ENCODE data around the gene FBXO22. TPM values are rescaled to one million over a fixed set of nuclear protein-coding genes. Genes with fewer than 3 reads are reported as not detected.

The FBXO22 gene
- polyA plus RNA-seq, 1 of the 3 experiments (the other 2 are of a cell fraction), result 34.8 TPM

- TF ChIP-seq USF2 (IDR thresholded peaks at IDR 0.05; ENCODE audit: borderline replicate concordance, low read depth, low read length) (no peak), RCOR1 (IDR thresholded peaks at IDR 0.05; ENCODE audit: low read length) (no peak), YY1 (IDR thresholded peaks at IDR 0.05; ENCODE audit: low read depth) (no peak), EZH2phosphoT487 (IDR thresholded peaks at IDR 0.05; ENCODE audit: borderline replicate concordance, low read depth) (no peak), FOXM1 (IDR thresholded peaks at IDR 0.05; ENCODE audit: low read depth) (no peak)
These were observed 16.4 kb downstream of the FBXO22 start (continued) for GRCh38 chr15:75920079-75920478.

GRCh38 chr15:75921732-75922703, 18.3 kb downstream of the FBXO22 start:
- 88% methylated on average over 9 of the region's 9 CpGs for WGBS (ENCODE audit: low lambda C conversion rate)
- peaks cover 76% of the 10 kb centered on the region for H3K79me2 ChIP-seq (ENCODE audit: insufficient read depth)
- no peak overlapping the region for H3K4me2 ChIP-seq
- TF ChIP-seq USF2 (IDR thresholded peaks at IDR 0.05; ENCODE audit: borderline replicate concordance, low read depth, low read length) (no peak), FOSL2 (IDR thresholded peaks at IDR 0.05; ENCODE audit: borderline replicate concordance, low read depth) (peak; percentile 15; the same call in 1 of the 2 replicates), SIN3A (IDR thresholded peaks at IDR 0.05; ENCODE audit: borderline replicate concordance, low read depth, low read length) (peak; percentile 64; the same call in 1 of the 2 replicates), RFX5 (IDR thresholded peaks at IDR 0.05; ENCODE audit: low read length) (no peak), RCOR1 (IDR thresholded peaks at IDR 0.05; ENCODE audit: low read length) (no peak), CHD2 (IDR thresholded peaks at IDR 0.05; ENCODE audit: low read length, partially characterized antibody) (no peak), SMC3 (IDR thresholded peaks at IDR 0.05; ENCODE audit: low read depth, low read length) (0 out of 2 replicates have a peak, but pooled peaks have one; percentile 21), NFIC (IDR thresholded peaks at IDR 0.05; ENCODE audit: borderline replicate concordance) (peak; percentile 20; the same call in 1 of the 2 replicates), TCF12 (IDR thresholded peaks at IDR 0.05) (peak; percentile 10; the same call in 1 of the 2 replicates), IRF3 (IDR thresholded peaks at IDR 0.05; ENCODE audit: low read depth, low read length) (no peak), RAD21 (IDR thresholded peaks at IDR 0.05; ENCODE audit: low read length) (peak; percentile 56), GATA2 (CRISPR knock-in tag; IDR thresholded peaks at IDR 0.05) (no peak)
- TF ChIP-seq, protein P1, sequence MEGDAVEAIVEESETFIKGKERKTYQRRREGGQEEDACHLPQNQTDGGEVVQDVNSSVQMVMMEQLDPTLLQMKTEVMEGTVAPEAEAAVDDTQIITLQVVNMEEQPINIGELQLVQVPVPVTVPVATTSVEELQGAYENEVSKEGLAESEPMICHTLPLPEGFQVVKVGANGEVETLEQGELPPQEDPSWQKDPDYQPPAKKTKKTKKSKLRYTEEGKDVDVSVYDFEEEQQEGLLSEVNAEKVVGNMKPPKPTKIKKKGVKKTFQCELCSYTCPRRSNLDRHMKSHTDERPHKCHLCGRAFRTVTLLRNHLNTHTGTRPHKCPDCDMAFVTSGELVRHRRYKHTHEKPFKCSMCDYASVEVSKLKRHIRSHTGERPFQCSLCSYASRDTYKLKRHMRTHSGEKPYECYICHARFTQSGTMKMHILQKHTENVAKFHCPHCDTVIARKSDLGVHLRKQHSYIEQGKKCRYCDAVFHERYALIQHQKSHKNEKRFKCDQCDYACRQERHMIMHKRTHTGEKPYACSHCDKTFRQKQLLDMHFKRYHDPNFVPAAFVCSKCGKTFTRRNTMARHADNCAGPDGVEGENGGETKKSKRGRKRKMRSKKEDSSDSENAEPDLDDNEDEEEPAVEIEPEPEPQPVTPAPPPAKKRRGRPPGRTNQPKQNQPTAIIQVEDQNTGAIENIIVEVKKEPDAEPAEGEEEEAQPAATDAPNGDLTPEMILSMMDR (IDR thresholded peaks at IDR 0.05), result peak; percentile 73
- TF ChIP-seq, protein P2, sequence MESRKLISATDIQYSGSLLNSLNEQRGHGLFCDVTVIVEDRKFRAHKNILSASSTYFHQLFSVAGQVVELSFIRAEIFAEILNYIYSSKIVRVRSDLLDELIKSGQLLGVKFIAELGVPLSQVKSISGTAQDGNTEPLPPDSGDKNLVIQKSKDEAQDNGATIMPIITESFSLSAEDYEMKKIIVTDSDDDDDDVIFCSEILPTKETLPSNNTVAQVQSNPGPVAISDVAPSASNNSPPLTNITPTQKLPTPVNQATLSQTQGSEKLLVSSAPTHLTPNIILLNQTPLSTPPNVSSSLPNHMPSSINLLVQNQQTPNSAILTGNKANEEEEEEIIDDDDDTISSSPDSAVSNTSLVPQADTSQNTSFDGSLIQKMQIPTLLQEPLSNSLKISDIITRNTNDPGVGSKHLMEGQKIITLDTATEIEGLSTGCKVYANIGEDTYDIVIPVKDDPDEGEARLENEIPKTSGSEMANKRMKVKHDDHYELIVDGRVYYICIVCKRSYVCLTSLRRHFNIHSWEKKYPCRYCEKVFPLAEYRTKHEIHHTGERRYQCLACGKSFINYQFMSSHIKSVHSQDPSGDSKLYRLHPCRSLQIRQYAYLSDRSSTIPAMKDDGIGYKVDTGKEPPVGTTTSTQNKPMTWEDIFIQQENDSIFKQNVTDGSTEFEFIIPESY (IDR thresholded peaks at IDR 0.05; ENCODE audit: borderline replicate concordance, low read depth), result no peak
- ChIA-PET POLR2A (interaction anchor here (0.7 kb wide), 1 partner anchor 233 kb away, joined by 4 read pairs; no protein-coding TSS in a partner anchor), CTCF (interaction anchor here (0.9 to 4.4 kb wide), 12 partner anchors 7 to 226 kb away, joined by 3 to 22 read pairs (median 5); no protein-coding TSS in a partner anchor)
- DNase-seq, result no peak
- no peak overlapping the region for H3K27ac ChIP-seq (ENCODE audit: low read depth in 2 of 2, low read length in 1 of 2)
- peaks cover 51% of the 10 kb centered on the region for H4K20me1 ChIP-seq (ENCODE audit: insufficient read depth)
- no peak overlapping the region for H3K9ac ChIP-seq
- H3K4me3 ChIP-seq (ENCODE audit: low read depth in 2 of 2, low read length in 1 of 2), result no peak overlapping the region
- H3K27me3 ChIP-seq (ENCODE audit: insufficient read depth), result no peaks in the 10 kb centered on the region
- no peaks in the 10 kb centered on the region for H3K9me2 ChIP-seq
- H3K9me3 ChIP-seq, result no peaks in the 10 kb centered on the region
- H2AFZ ChIP-seq (ENCODE audit: low read depth), result no peak overlapping the region
- H3F3A ChIP-seq (replicated peaks; ENCODE audit: insufficient read depth), result peaks cover 8% of the 10 kb centered on the region
- H3K4me1 ChIP-seq (ENCODE audit: control insufficient read depth in 1 of 2, insufficient read depth in 2 of 2, low read depth in 1 of 2, low read length in 1 of 2), result peaks cover 9 to 11% of the 10 kb centered on the region in 2 experiments; a peak in 2 of 4 replicates
- peaks cover 30 to 54% of the 10 kb centered on the region in 2 experiments for H3K36me3 ChIP-seq (replicated peaks in 1 of 2; ENCODE audit: control insufficient read depth in 1 of 2, insufficient read depth in 2 of 2, low read length in 1 of 2)

Data from SK-N-SH (cell line).